Small intestine (tissue), 7 donors: ENCODE measurements around the gene SYMPK. TPM values are rescaled to one million over a fixed set of nuclear protein-coding genes. Genes with fewer than 3 reads are reported as not detected.

ENCODE experiments used
- DNase-seq, 2 donors: peaks; one replicate each; pipeline versions ENCODE4 v3.0.0 to v3.0.0-alpha.2; 2013
- FAIRE-seq: peaks from 2 replicates; lab custom pipeline; 2012; peaks lifted over from hg19 to GRCh38; lab: Jason Lieb, UNC
- H3K27ac ChIP-seq, 3 donors: one replicate each; pipeline ENCODE4 v1.5.1; 2013; ENCODE audit warnings: low read length in 2 of 3, mild to moderate bottlenecking in 2 of 3, control low read depth in 1 of 3, inconsistent platforms in 1 of 3, low read depth in 1 of 3, moderate library complexity in 1 of 3
- H3K27me3 ChIP-seq, 3 donors: one replicate each; pipeline ENCODE4 v1.6.1; 2013; ENCODE audit warnings: low read length in 3 of 3, inconsistent platforms in 1 of 3; ENCODE audit not compliant: control insufficient read depth in 3 of 3, insufficient read depth in 3 of 3
- H3K36me3 ChIP-seq, 3 donors: one replicate each; pipeline ENCODE4 v1.6.1; 2013; ENCODE audit warnings: low read length in 3 of 3, inconsistent platforms in 1 of 3, low read depth in 1 of 3, mild to moderate bottlenecking in 1 of 3, moderate library complexity in 1 of 3; ENCODE audit not compliant: control insufficient read depth in 3 of 3, insufficient read depth in 2 of 3
- H3K4me1 ChIP-seq, 3 donors: one replicate each; pipeline ENCODE4 v1.6.1; 2013; ENCODE audit warnings: low read length in 2 of 3, inconsistent platforms in 1 of 3, low read depth in 1 of 3, mild to moderate bottlenecking in 1 of 3, moderate library complexity in 1 of 3; ENCODE audit not compliant: control insufficient read depth in 3 of 3, insufficient read depth in 2 of 3
- H3K4me3 ChIP-seq, 3 donors: one replicate each; pipeline ENCODE4 v1.5.1; 2013; ENCODE audit warnings: low read length in 3 of 3, control low read depth in 1 of 3, inconsistent platforms in 1 of 3, low read depth in 1 of 3, mild to moderate bottlenecking in 1 of 3, moderate library complexity in 1 of 3
- H3K9me3 ChIP-seq, 2 donors: one replicate each; pipeline ENCODE4 v1.6.1; 2013; ENCODE audit warnings: low read depth in 1 of 2, low read length in 1 of 2; ENCODE audit not compliant: control insufficient read depth in 2 of 2, insufficient read depth in 1 of 2
- WGBS, 3 donors: extraction: QIAGEN DNeasy Blood & Tissue Kit; methylation state at CpG; one replicate each; pipeline ENCODE4 v1.1.7; 2013; 5-methylcytosine and 5-hydroxymethylcytosine counted together
- polyA plus RNA-seq, 4 donors: library from polyadenylated mRNA; stranded (reverse) in 3 of 4; unstranded in 1 of 4; fragments of 200-250 nt in 3 of 4; fragments of 120-200 nt in 1 of 4; gene quantifications; one replicate each; pipeline versions ENCODE4 v1.2.1 to v1.2.3, GENCODE V29; 2013
- donor health status: healthy with polysubstance abuse.
- donor health status: control.
- donor health status: control.
- donor health status: Bipolar disorder and iron deficiency.
- donor health status: healthy.

Gene SYMPK
- polyA plus RNA-seq, 4 donors: 64.8 to 106 (median 72.4) TPM

DNA sequence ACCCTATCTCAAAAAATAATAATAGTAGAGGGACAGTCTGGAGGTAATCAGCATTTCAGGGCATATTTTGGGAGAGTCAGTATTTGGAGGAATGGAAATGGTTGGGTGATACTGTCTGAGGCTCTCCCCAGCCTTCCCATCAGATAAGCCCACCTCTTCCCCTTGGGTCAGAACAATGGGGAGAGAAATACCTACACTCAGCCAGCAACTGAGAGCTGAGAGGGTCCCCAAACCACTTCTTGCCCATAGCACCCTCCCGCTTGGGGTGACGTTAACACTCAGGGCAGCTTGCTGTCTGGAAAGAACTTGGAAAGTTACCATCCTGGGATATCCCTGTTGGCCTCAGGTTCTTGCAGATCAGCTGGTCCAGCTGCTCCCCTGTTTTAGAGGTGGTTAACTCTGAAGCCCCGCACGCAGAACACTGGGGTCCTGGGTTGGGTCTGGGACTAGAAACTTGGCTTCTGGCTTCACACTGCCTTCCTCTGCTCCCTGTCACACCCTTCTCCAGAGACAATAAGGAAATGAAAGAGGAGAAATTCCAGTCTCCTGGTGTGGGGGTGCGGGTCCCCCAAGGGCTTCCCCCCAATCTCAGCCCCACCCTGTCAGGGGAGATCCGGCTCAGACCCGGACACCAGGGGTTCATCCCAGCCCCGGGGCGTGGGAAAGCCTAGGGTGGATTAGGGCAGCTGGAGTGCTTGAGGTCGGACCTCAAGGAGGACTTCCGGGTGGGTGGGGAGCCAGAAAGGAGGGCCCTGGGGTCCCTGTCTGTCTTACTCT lies 3.6 kb upstream of the SYMPK start:
- peak overlapping the region; percentile 52 to 75 (median 65) for H3K27ac ChIP-seq
- H3K4me1 ChIP-seq: peaks cover 0 to 14% (median 0%) of the 10 kb centered on the region in 3 donors
- H3K4me3 ChIP-seq: peak overlapping the region; percentile 17 to 64 (median 39)
- DNase-seq: peak; percentile 76 to 79
- 9 to 47% (median 41%) methylated on average over 11 of the region's 11 CpGs for WGBS, 3 donors
- FAIRE-seq: no peak
- peaks cover 0 to 12% (median 0%) of the 10 kb centered on the region in 3 donors for H3K36me3 ChIP-seq
- H3K9me3 ChIP-seq: no peaks in the 10 kb centered on the region
- H3K27me3 ChIP-seq: peaks cover 0 to 7% (median 0%) of the 10 kb centered on the region in 3 donors

DNA sequence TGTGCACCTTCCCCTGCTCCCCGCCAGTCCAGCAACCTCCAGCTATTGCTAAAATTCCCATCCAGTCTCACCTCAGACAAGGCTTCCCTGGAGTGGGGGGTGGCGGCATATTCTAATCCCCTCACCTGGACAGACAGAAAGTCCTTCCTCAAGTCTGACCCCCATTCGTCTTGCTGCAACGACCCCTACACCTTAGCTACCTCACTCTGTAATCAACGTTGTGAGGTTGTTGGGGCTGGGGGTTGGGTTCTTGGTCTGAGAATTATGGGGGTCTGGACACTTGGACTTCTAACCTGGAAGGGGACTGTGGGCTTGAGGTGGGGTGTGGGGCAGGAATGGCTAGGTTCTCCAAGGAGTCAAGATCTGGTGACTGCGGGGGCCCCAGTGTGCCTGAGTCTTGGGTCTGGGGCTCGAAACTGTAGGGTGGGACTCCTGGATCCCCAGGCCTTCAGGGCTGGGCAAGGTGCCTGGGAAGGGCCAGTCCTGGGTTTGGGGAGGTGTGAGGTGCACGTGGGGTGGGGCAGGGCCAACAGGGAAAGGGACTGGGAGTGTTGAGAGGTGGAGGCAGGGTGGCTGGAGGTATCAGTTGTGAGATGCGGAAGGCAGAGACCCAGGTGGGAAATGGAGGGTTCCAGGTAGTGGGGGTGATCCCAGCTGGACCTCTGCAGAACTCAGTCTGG lies 2.5 kb upstream of the SYMPK start:
- H3K27ac ChIP-seq: peak overlapping the region; percentile 37 to 75 (median 57)
- H3K9me3 ChIP-seq: no peaks in the 10 kb centered on the region
- DNase-seq: peak; percentile 35 to 36
- H3K4me1 ChIP-seq: peaks cover 0 to 14% (median 0%) of the 10 kb centered on the region in 3 donors
- H3K4me3 ChIP-seq: peak overlapping the region; percentile 52 to 64 (median 61)
- WGBS, 3 donors: 10 to 50% (median 35%) methylated on average over 9 of the region's 9 CpGs
- FAIRE-seq: no peak
- peaks cover 0 to 12% (median 0%) of the 10 kb centered on the region in 3 donors for H3K36me3 ChIP-seq
- H3K27me3 ChIP-seq: peaks cover 0 to 7% (median 0%) of the 10 kb centered on the region in 3 donors

DNA sequence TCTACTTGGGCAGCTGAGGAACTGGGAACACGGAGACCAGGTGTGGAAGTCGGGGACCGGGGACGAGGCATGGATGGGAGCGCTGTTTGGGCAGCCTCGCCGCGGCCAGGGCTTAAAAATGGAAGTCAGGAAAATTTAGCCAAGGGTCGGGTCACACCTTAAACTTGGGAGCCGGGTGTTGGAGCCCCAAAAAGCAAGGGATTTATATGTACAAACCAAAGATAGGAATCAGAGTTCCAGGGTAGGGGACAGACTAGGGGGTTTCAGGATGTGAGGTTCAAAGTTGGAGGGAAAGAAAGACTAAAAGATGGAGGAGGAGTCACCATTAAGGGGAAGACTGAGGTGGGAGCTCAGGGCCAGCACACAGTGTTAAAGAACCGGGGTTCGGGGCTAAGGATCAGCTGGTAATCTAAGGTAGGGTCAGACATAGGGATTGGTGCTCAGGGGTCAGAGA lies 1.7 kb upstream of the SYMPK start:
- H3K4me3 ChIP-seq: peak overlapping the region; percentile 52 to 64 (median 61)
- no peak for FAIRE-seq
- H3K27ac ChIP-seq: peak overlapping the region; percentile 22 to 77 (median 75)
- H3K36me3 ChIP-seq: peaks cover 0 to 18% (median 0%) of the 10 kb centered on the region in 3 donors
- H3K4me1 ChIP-seq: peaks cover 0 to 14% (median 0%) of the 10 kb centered on the region in 3 donors
- WGBS, 3 donors: 15 to 28% (median 28%) methylated on average over 12 of the region's 12 CpGs
- no peaks in the 10 kb centered on the region for H3K9me3 ChIP-seq
- peaks cover 0 to 7% (median 0%) of the 10 kb centered on the region in 3 donors for H3K27me3 ChIP-seq
- peak in 1 of 2 donors; percentile 11 for DNase-seq

DNA sequence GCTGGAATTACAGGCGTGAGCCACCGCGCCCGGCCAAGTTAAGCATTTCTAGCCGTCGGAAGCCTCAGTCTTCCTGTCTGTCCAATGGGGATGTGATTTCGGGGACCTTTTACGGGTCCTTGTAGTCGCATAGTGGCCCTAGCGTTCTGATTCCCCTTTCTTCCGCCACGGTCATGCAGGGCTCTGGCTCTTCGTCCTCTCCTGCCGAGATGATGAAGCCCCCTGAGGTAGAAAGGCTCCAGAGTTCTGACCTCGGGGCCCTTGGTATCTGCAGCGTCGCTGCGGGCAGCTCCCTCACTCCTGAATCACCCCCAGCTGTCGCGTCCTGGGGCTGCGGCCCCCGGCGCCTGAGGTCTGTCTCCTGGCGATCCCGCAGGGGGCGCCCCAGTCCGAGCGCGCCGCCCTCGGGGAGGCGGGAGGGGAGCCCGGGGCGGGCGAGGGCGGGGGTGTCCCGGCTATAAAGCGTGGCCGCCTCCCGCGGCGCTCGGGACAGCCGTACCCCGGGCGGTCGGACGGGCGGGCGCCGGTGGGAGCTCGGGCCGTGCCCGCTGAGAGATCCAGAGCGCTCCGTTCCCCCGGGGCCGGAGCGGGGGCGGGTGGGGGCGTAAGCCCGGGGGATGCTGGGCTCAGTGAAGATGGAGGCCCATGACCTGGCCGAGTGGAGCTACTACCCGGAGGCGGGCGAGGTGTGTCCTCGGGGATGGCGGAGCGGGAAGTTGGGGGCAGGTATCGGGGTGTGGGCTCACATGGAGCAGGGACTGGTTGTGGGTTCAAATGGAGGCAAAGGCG lies 1.1 kb upstream of the SYMPK start, which contains the start of gene FOXA3:
FOXA3 (plus strand) TSS at position 487 of the 789 bp plus-strand sequence; CDS start at position 618, 131 bp downstream.
- WGBS, 3 donors: 2% methylated on average over 49 to 71 of the region's 71 CpGs
- peak; percentile 80 to 91 for DNase-seq

DNA sequence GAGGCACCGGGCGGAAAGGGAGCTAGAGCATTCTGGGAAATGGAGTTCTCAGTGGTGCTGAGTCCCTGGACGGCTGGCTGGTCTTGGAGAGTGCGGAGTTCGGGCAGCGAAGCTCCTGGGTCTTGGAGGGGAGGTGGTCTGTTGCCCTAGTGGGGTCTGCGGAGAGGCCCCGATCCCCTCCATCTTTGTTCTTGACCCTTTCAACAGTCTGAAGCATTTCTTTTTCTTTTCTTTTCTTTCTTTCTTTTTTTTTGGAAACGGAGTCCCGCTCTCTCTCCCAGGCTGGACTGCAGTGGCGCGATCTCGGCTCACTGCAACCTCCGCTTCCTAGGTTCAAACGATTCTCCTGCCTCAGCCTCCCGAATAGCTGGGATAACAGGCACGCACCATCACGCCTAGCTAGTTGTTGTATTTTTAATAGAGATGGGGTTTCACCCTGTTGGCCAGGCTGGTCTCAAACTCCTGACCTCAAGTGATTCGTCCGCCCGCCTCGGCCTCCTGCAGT lies 440 bp upstream of the SYMPK start:
- H3K4me3 ChIP-seq: peak overlapping the region; percentile 51 to 74 (median 52)
- H3K9me3 ChIP-seq: no peaks in the 10 kb centered on the region
- WGBS, 3 donors: 3% methylated on average over 22 of the region's 22 CpGs
- H3K36me3 ChIP-seq: peaks cover 2 to 29% (median 8%) of the 10 kb centered on the region in 3 donors
- DNase-seq: no peak
- H3K27me3 ChIP-seq: peaks cover 0 to 7% (median 0%) of the 10 kb centered on the region in 3 donors
- peaks cover 0 to 14% (median 0%) of the 10 kb centered on the region in 3 donors for H3K4me1 ChIP-seq
- FAIRE-seq: no peak
- peak overlapping the region in 1 of 3 donors; percentile 54 for H3K27ac ChIP-seq

More for the DNA sequence above, 1.1 kb upstream of the SYMPK start, which contains the start of gene FOXA3:
- no peak for FAIRE-seq
- H3K27me3 ChIP-seq: peaks cover 0 to 7% (median 0%) of the 10 kb centered on the region in 3 donors
- H3K4me3 ChIP-seq: peak within 1 kb of the TSS; percentile 52 to 74 (median 61)
- H3K4me1 ChIP-seq: peaks cover 0 to 14% (median 0%) of the 10 kb centered on the region in 3 donors
- H3K9me3 ChIP-seq: no peaks in the 10 kb centered on the region
- H3K36me3 ChIP-seq: peaks cover 0 to 24% (median 5%) of the 10 kb centered on the region in 3 donors
- peak within 1 kb of the TSS; percentile 22 to 77 (median 75) for H3K27ac ChIP-seq

DNA sequence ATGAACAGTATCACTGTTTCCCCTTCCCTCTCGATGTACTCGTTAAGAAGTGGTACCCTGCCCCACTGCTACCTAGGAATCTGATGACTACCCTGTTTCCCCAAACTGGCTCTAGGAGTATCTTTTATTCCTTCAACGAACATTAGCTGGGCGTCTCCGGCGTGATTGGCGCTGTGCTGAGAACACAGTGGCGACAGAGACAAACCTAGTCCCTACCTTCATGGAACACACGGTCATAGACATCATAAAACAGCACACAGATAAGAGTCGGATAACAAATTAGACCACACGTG lies 730 bp downstream of the SYMPK start:
- Histone ChIP-seq H3K4me1 (peaks cover 0 to 14% (median 0%) of the 10 kb centered on the region in 3 donors), H3K4me3 (peak overlapping the region; percentile 70 to 80 (median 74)), H3K36me3 (peaks cover 2 to 27% (median 8%) of the 10 kb centered on the region in 3 donors), H3K27ac (peak overlapping the region; percentile 27 to 94 (median 93)), H3K9me3 (no peaks in the 10 kb centered on the region), H3K27me3 (peaks cover 0 to 7% (median 0%) of the 10 kb centered on the region in 3 donors)
- no peak for FAIRE-seq
- 0 to 2% (median 1%) methylated on average over 11 of the region's 11 CpGs for WGBS, 3 donors
- DNase-seq: peak in 1 of 2 donors; percentile 93

DNA sequence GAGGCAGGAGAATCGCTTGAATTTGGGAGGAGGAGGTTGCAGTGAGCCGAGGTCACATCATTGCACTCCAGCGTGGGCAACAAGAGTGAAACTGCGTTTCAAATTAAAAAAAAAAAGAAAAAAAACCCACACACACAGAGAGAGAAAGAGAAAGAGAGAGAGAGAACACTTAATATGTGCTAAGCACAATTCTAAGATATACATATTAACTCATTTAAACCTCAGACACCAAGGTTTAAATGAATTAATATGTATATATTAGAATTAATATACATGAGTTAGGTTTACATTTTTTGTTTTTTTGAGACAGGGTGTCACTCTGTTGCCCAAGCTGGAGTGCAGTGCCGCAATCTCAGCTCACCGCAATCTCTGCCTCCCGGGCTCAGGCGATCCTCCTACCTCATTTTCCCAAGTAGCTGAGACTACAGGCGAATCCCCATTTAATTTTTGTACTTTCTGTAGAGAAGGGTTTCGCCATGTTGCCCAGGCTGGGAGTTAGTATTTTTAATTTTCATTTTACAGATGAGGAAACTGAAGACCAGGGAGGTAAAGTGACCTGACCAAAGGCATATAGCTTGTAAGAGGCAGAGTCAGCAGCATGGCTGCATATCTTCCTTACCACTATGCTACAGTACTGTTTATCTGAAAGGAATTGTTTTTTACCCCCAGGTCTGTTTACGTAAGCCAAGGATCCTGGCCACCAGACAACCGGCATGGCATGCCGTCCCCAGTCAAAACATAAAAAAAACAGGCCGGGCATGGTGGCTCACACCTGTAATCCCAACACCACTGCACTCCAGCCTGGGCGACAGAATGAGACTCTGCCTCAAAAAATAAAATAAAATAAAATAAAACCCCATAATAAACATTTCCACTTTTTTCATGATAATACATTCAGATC lies 2.3 kb downstream of the SYMPK start:
- WGBS, 3 donors: 85 to 86% (median 86%) methylated on average over 15 of the region's 15 CpGs
- no peak overlapping the region for H3K27ac ChIP-seq

More for the DNA sequence above, 2.3 kb downstream of the SYMPK start:
- H3K36me3 ChIP-seq: peaks cover 2 to 36% (median 8%) of the 10 kb centered on the region in 3 donors
- DNase-seq (no peak), FAIRE-seq (no peak)
- peaks cover 0 to 7% (median 0%) of the 10 kb centered on the region in 3 donors for H3K27me3 ChIP-seq
- peaks cover 0 to 7% (median 0%) of the 10 kb centered on the region in 3 donors for H3K4me1 ChIP-seq
- H3K4me3 ChIP-seq: no peak overlapping the region
- H3K9me3 ChIP-seq: no peaks in the 10 kb centered on the region
